Right cardiac atrium (tissue), 5 donors: ENCODE data around the gene MYL6. TPM values are rescaled to one million over a fixed set of nuclear protein-coding genes. Genes with fewer than 3 reads are reported as not detected.

Experiments used
- ATAC-seq, 2 donors: fragments of 200-7000 bp; cut with Tn5 transposase; one replicate each; pipeline versions ENCODE4 v1.8.0 to v1.9.1; 2020; ENCODE audit warnings: moderate library complexity in 2 of 2, mild to moderate bottlenecking in 1 of 2
- DNase-seq, 3 donors: peaks; one replicate each; pipeline ENCODE4 v3.0.0-alpha.2; 2020
- H3K27ac ChIP-seq: one replicate; pipeline ENCODE4 v1.5.1; 2013; ENCODE audit warnings: mild to moderate bottlenecking, low read length, control low read depth, moderate library complexity
- H3K27me3 ChIP-seq: one replicate; pipeline ENCODE4 v1.6.1; 2013; ENCODE audit not compliant: control insufficient read depth, insufficient read depth
- H3K4me1 ChIP-seq: one replicate; pipeline ENCODE4 v1.6.1; 2013; ENCODE audit warnings: low read length; ENCODE audit not compliant: control insufficient read depth, insufficient read depth
- H3K4me3 ChIP-seq: one replicate; pipeline ENCODE4 v1.5.1; 2013; ENCODE audit warnings: low read length, control low read depth
- H3K9me3 ChIP-seq: one replicate; pipeline ENCODE4 v1.6.1; 2013; ENCODE audit warnings: low read length; ENCODE audit not compliant: control insufficient read depth
- WGBS: extraction: QIAGEN DNeasy Blood & Tissue Kit; methylation state at CpG from one replicate; pipeline ENCODE4 v1.1.7; 2013; 5-methylcytosine and 5-hydroxymethylcytosine counted together
- intact Hi-C, 4 donors: fragments of 100-400 bp; cut with DNase I; formaldehyde crosslinking; loops; one replicate each; pipeline versions ENCODE4 v1.11.0 to v1.14.0; 2022 to 2023
- polyA plus RNA-seq: library from polyadenylated mRNA; stranded (reverse); fragments of 200-250 nt; gene quantifications from one replicate; pipeline ENCODE4 v1.2.3, GENCODE V29; 2013
- total RNA-seq, 4 donors: library from RNA; stranded (reverse); fragmentation: NEBNext Ultra II Directional; extraction: Animal tissue kit (Norgen Biotek cat#: 25700); gene quantifications; one replicate each; pipeline ENCODE4 v1.2.1, GENCODE V29; 2021
- donor health status: healthy with polysubstance abuse.
- donor health status: DM: no; HTN: yes; CAD: no.
- donor health status: DM: no; HTN: no; CAD: no.
- donor health status: DM: no; HTN: yes; CAD: no; lungs with severe emphysema.
- donor health status: DM: yes; HTN: yes; CAD: no.

Gene MYL6
- total and polyA plus RNA-seq, 5 donors: 592 to 1,178 (median 868) TPM

DNA sequence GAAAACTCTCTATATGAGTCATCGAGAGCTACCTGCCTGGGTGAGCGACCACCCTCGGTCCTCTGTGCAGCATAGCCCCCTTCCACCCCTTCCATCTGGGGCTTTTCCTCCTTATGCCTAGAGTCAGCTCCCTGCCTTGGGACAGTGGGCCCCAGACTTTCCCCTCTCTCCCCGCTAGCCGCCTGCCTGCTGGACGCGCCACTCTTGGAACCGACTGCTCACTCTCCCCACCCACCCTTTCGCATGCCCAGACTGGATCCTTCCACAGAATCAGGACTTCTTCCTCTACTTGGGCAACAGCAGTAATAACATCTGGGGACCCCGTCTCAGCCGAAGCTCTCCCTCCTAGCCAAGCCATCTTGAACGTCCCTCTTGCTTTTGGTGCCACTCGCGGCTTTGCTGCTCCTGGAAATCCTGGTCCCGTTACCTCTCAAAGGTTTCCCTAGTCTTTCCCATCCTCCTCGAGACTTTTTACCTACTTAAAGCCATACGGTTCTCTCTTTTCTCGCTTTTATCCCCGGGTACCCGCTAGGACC is 29.4 kb upstream of the MYL6 start:
- H3K4me3 ChIP-seq: peak overlapping the region; percentile 76
- intact Hi-C loops: loop anchor here in 2 of 4 donors (2.0 to 10.0 kb wide), 3 partner anchors 30 to 334 kb away; partner anchors contain the start of genes MYL6 (in 1 of the 2) and SMARCC2 (in 1 of the 2)
- H3K9me3 ChIP-seq: no peaks in the 10 kb centered on the region
- DNase-seq: peak; percentile 46 to 75 (median 72)
- H3K27ac ChIP-seq: peak overlapping the region; percentile 85
- no peaks in the 10 kb centered on the region for H3K27me3 ChIP-seq
- H3K4me1 ChIP-seq: no peaks in the 10 kb centered on the region
- 0% methylated on average over 20 of the region's 20 CpGs for WGBS
- peak; percentile 17 to 31 for ATAC-seq

- no peaks in the 10 kb centered on the region for H3K9me3 ChIP-seq
- WGBS: 2% methylated on average over 29 of the region's 29 CpGs
- H3K27ac ChIP-seq: peak overlapping the region; percentile 85
- H3K27me3 ChIP-seq: no peaks in the 10 kb centered on the region
- no peaks in the 10 kb centered on the region for H3K4me1 ChIP-seq
- H3K4me3 ChIP-seq: peak overlapping the region; percentile 76
- DNase-seq (peak; percentile 76 to 90 (median 88)), ATAC-seq (peak; percentile 57 to 68)
- intact Hi-C loops: loop anchor here in 2 of 4 donors (2.0 to 10.0 kb wide), 3 partner anchors 29 to 333 kb away; partner anchors contain the start of genes MYL6 (in 1 of the 2) and SMARCC2 (in 1 of the 2)
Observed at GRCh38 chr12:56129206-56129941, 28.8 kb upstream of the MYL6 start.

DNA sequence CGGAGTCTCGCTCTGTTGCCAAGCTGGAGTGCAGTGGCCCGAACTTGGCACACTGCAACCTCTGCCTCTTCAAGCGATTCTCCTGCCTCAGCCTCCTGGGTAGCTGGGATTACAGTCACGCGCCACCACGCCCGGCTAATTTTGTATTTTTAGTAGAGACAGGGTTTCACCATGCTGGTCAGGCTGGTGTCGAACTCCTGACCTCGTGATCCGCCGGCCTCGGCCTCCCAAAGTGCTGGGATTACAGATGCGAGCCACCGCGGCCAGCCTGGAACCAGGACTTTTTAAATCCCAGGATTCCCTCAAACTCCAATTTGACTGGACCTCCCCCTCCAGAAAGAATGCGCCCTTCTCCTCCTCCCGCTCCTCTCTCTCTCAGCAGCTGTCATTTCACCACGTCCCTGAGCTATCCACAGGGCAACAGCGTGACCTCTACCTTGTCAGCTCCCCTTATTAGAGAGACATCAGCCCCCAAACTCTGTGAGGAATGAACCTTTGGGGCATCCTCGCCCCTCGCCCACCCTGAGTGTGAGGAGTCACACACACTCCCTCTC is 28.1 kb upstream of the MYL6 start:
- H3K4me1 ChIP-seq: no peaks in the 10 kb centered on the region
- no peaks in the 10 kb centered on the region for H3K27me3 ChIP-seq
- 58% methylated on average over 22 of the region's 22 CpGs for WGBS
- peak overlapping the region; percentile 76 for H3K4me3 ChIP-seq
- H3K27ac ChIP-seq: no peak overlapping the region
- ATAC-seq (no peak), DNase-seq (no peak)
- H3K9me3 ChIP-seq: no peaks in the 10 kb centered on the region
- intact Hi-C loops: loop anchor here in 2 of 4 donors (2.0 to 10.0 kb wide), 3 partner anchors 29 to 332 kb away; partner anchors contain the start of genes MYL6 (in 1 of the 2) and SMARCC2 (in 1 of the 2)

- Histone ChIP-seq H3K4me3 (no peak overlapping the region), H3K27me3 (no peaks in the 10 kb centered on the region), H3K9me3 (no peaks in the 10 kb centered on the region), H3K27ac (no peak overlapping the region), H3K4me1 (no peaks in the 10 kb centered on the region)
- ATAC-seq (no peak), DNase-seq (no peak)
- WGBS: 89% methylated on average over 4 of the region's 4 CpGs
- intact Hi-C loops: no loop called here
Observed at GRCh38 chr12:56130876-56131275, 27.3 kb upstream of the MYL6 start.

DNA sequence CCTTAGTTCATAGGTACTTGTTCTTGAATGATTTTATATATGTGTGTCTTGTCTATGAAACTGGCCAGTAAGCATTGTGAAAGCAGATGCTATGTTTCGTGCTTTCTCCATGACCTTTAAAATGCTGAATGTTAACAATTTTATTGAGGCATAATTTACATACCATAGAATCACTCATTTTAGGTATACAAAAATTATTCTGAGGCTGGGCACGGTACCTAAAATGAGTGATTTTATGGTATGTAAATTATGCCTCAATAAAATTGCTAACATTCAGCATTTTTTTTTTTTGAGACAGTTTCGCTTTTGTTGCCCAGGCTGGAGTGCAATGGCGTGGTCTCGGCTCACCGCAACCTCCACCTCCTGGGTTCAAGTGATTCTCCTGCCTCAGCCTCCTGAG is 23.3 kb upstream of the MYL6 start:
- no peaks in the 10 kb centered on the region for H3K4me1 ChIP-seq
- no peak overlapping the region for H3K4me3 ChIP-seq
- H3K9me3 ChIP-seq: no peaks in the 10 kb centered on the region
- H3K27ac ChIP-seq: no peak overlapping the region
- DNase-seq: no peak
- ATAC-seq: no peak
- intact Hi-C loops: no loop called here
- H3K27me3 ChIP-seq: no peaks in the 10 kb centered on the region
- WGBS: 97% methylated on average over 6 of the region's 6 CpGs

DNA sequence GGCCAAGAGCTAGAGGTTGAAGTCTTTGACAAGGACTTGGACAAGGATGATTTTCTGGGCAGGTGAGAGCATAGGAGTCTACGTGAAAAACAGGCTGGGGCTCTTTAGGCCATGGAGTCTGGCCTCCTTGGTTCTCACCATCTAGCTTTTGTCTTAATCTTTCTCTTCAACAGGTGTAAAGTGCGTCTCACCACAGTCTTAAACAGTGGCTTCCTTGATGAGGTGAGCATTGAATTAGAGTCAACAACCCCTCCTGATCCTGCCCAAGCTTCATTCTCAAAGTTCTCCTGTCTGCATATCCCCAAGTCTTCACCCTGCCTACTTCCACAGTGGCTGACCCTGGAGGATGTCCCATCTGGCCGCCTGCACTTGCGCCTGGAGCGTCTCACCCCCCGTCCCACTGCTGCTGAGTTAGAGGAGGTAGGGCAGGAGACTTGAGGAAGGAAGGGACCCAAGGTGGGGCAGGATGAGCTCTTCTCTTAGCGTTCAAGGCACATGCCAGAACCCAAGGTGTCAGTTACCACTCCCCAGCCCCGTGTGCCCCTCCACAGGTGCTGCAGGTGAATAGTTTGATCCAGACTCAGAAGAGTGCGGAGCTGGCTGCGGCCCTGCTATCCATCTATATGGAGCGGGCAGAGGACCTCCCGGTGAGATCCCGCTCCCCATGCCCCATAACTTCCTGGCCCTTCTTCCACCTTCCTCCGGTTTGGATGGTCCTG is 20.1 kb upstream of the MYL6 start:
- no peak overlapping the region for H3K4me3 ChIP-seq
- H3K27ac ChIP-seq: no peak overlapping the region
- ATAC-seq: no peak
- DNase-seq: peak in 1 of 3 donors; percentile 41
- H3K27me3 ChIP-seq: no peaks in the 10 kb centered on the region
- intact Hi-C loops: no loop called here
- H3K4me1 ChIP-seq: peaks cover 2% of the 10 kb centered on the region
- 96% methylated on average over 14 of the region's 14 CpGs for WGBS
- no peaks in the 10 kb centered on the region for H3K9me3 ChIP-seq

GRCh38 chr12:56141946-56142784 is 16.0 kb upstream of the MYL6 start:
- WGBS: 87% methylated on average over 19 of the region's 19 CpGs
- Histone ChIP-seq H3K27ac (no peak overlapping the region), H3K4me1 (peaks cover 5% of the 10 kb centered on the region), H3K27me3 (no peaks in the 10 kb centered on the region), H3K4me3 (no peak overlapping the region), H3K9me3 (no peaks in the 10 kb centered on the region)
- intact Hi-C loops: no loop called here
- ATAC-seq: peak in 1 of 2 donors; percentile 8
- peak in 1 of 3 donors; percentile 42 for DNase-seq

- H3K4me3 ChIP-seq: no peak overlapping the region
- DNase-seq (peak in 1 of 3 donors; percentile 16), ATAC-seq (peak in 1 of 2 donors; percentile 3)
- peak overlapping the region; percentile 82 for H3K27ac ChIP-seq
- intact Hi-C loops: no loop called here
- no peaks in the 10 kb centered on the region for H3K27me3 ChIP-seq
- H3K4me1 ChIP-seq: peaks cover 5% of the 10 kb centered on the region
- H3K9me3 ChIP-seq: no peaks in the 10 kb centered on the region
- 68% methylated on average over 4 of the region's 4 CpGs for WGBS
Observed at GRCh38 chr12:56143217-56143616, 14.9 kb upstream of the MYL6 start.

DNA sequence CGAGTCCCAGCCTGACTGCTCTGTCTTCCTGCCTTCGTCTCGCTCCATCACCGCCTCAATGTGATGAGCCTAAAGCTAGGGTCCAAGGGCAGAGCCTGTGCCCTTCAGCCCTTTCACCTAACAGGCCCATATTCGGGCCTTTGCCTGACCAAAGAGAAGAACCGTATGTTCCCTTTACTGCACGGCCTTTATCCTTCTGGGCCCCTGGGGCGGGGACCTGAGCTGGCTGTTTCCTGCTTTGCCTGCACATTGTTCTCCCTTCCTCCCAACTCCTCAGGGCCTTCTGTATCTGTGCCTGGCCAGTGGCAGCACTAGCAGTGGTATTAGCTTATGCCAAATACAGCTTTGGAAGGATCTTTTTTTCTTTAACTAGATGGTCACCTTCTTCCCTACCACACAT is 14.3 kb upstream of the MYL6 start:
- no peaks in the 10 kb centered on the region for H3K27me3 ChIP-seq
- 64% methylated on average over 8 of the region's 8 CpGs for WGBS
- H3K9me3 ChIP-seq: no peaks in the 10 kb centered on the region
- peak overlapping the region; percentile 83 for H3K27ac ChIP-seq
- DNase-seq (peak; percentile 57 to 82 (median 76)), ATAC-seq (peak; percentile 60 to 87)
- H3K4me3 ChIP-seq: no peak overlapping the region
- intact Hi-C loops: no loop called here
- H3K4me1 ChIP-seq: peaks cover 5% of the 10 kb centered on the region

DNA sequence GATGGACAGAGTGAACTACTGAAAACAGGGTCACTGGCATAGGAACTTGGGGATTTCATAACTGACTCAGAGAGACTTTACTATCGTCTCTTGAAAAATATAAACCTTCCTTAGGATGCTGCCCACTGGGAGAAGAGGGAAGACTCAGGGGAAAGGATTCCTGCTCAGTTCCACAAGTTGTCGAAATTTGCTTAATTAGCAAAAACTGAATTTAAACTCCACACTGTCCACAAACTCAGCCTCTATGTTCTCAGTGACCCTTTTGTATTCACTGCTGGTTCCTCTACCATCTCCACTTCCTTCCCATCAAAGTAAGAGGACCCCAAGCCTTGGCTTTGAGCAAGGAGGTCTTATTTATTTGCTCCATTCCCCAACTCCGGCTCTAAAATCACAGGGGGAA is 12.9 kb upstream of the MYL6 start:
- H3K9me3 ChIP-seq: no peaks in the 10 kb centered on the region
- intact Hi-C loops: no loop called here
- DNase-seq (no peak), ATAC-seq (no peak)
- no peaks in the 10 kb centered on the region for H3K27me3 ChIP-seq
- H3K4me1 ChIP-seq: peaks cover 5% of the 10 kb centered on the region
- WGBS: 91% methylated on average over 3 of the region's 3 CpGs
- H3K4me3 ChIP-seq: no peak overlapping the region
- H3K27ac ChIP-seq: no peak overlapping the region
